Activated B cell treated with CpG ODN at 0.5 μM for 24 hours (primary cell): ENCODE results near the gene DCD. TPM values are rescaled to one million over a fixed set of nuclear protein-coding genes. Genes with fewer than 3 reads are reported as not detected.
A peak's percentile ranks its signal among the peaks of the same experiment; 100 is the strongest.
"Not testable (repeated sequence)": the region's sequence is repeated elsewhere in the genome, so short reads cannot be mapped to it uniquely, and the experiment has no call there.

Experiments used
- ATAC-seq: fragments of 200-7000 bp; cut with Tn5 transposase; one replicate; pipeline ENCODE4 v1.10.0; 2021; ENCODE audit warnings: low read depth, mild to moderate bottlenecking, moderate library complexity
- CTCF ChIA-PET: fragments of 350-600 bp; sonication (Branson Sonifier 250); formaldehyde crosslinking; loops from one replicate; lab custom pipeline; 2021; ENCODE audit warnings: antibody characterized with exemption; lab: Charles Lee
- POLR2A ChIA-PET: fragments of 350-600 bp; sonication (Branson Sonifier 250); formaldehyde crosslinking; loops from one replicate; lab custom pipeline; 2021; ENCODE audit warnings: antibody characterized with exemption; lab: Charles Lee
- DNase-seq: peaks from one replicate; pipeline ENCODE4 v3.0.0; 2022
- H3K27ac Mint-ChIP-seq: one replicate; pipeline ENCODE4 v1.8.0; 2020; ENCODE audit warnings: mixed read lengths
- H3K27me3 Mint-ChIP-seq: one replicate; pipeline ENCODE4 v1.8.0; 2021; ENCODE audit warnings: mixed read lengths
- H3K36me3 Mint-ChIP-seq: one replicate; pipeline ENCODE4 v1.8.0; 2021; ENCODE audit warnings: low read depth, mixed read lengths
- H3K4me1 Mint-ChIP-seq: one replicate; pipeline ENCODE4 v1.8.0; 2021; ENCODE audit warnings: mixed read lengths
- H3K4me3 Mint-ChIP-seq: one replicate; pipeline ENCODE4 v1.8.0; 2020; ENCODE audit warnings: mild to moderate bottlenecking, mixed read lengths
- H3K9me3 Mint-ChIP-seq: one replicate; pipeline ENCODE4 v1.8.0; 2020; ENCODE audit warnings: mixed read lengths
- CTCF ChIP-seq: fragments of 200-600 bp; IDR thresholded peaks from one replicate; pipeline ENCODE4 v1.8.0; 2022; ENCODE audit warnings: antibody characterized with exemption, mild to moderate bottlenecking
- intact Hi-C: fragments of 100-400 bp; cut with micrococcal nuclease; formaldehyde crosslinking; loops from one replicate; pipeline ENCODE4 v1.15.1; 2024
- total RNA-seq: library from RNA; stranded (reverse); gene quantifications from 2 replicates; pipeline ENCODE4 v1.2.3, GENCODE V29; 2022

The DCD gene
- total RNA-seq, 1 donor from 2014 or later: not detected

- Mint-ChIP-seq H3K4me1 (peaks cover 12% of the 10 kb centered on the region), H3K27ac (no peak overlapping the region), H3K4me3 (peak overlapping the region; percentile 17), H3K36me3 (no peaks in the 10 kb centered on the region), H3K9me3 (no peaks in the 10 kb centered on the region), H3K27me3 (peaks cover 12% of the 10 kb centered on the region)
- ChIA-PET CTCF (interaction anchor here (1.7 kb wide), 1 partner anchor 40 kb away, joined by 4 read pairs; no protein-coding TSS in a partner anchor), POLR2A (no interaction called here)
- ATAC-seq (no peak), DNase-seq (no peak)
- TF ChIP-seq CTCF: no peak
- intact Hi-C loops: no loop called here
Measured at GRCh38 chr12:54641554-54641953, 6.6 kb downstream of the DCD start.

- H3K9me3 Mint-ChIP-seq: no peaks in the 10 kb centered on the region
- H3K4me1 Mint-ChIP-seq: peaks cover 12% of the 10 kb centered on the region
- no peak for ATAC-seq
- no peaks in the 10 kb centered on the region for H3K36me3 Mint-ChIP-seq
- intact Hi-C loops: no loop called here
- peaks cover 10% of the 10 kb centered on the region for H3K27me3 Mint-ChIP-seq
- no peak for TF ChIP-seq CTCF
- DNase-seq: no peak
- H3K4me3 Mint-ChIP-seq: no peak overlapping the region
- CTCF ChIA-PET: interaction anchor here (1.7 kb wide), 1 partner anchor 40 kb away, joined by 4 read pairs; no protein-coding TSS in a partner anchor
- POLR2A ChIA-PET: no interaction called here
- H3K27ac Mint-ChIP-seq: no peak overlapping the region
Measured at GRCh38 chr12:54641089-54641488, 7.1 kb downstream of the DCD start.

- CTCF ChIA-PET, H3K9me3 Mint-ChIP-seq, DNase-seq, H3K4me3 Mint-ChIP-seq, H3K27me3 Mint-ChIP-seq, H3K27ac Mint-ChIP-seq, ATAC-seq, POLR2A ChIA-PET, intact Hi-C loops, H3K36me3 Mint-ChIP-seq: not testable (repeated sequence)
- H3K4me1 Mint-ChIP-seq: peaks cover 12% of the 10 kb centered on the region
Measured at GRCh38 chr12:54639112-54639511, 9.1 kb downstream of the DCD start.

- no peak within 1 kb of the TSS for H3K4me3 Mint-ChIP-seq
- DNase-seq (no peak), ATAC-seq (no peak)
- no peak for TF ChIP-seq CTCF
- no peaks in the 10 kb centered on the region for H3K36me3 Mint-ChIP-seq
- H3K27ac Mint-ChIP-seq: no peak within 1 kb of the TSS
- H3K4me1 Mint-ChIP-seq: no peaks in the 10 kb centered on the region
- no peaks in the 10 kb centered on the region for H3K9me3 Mint-ChIP-seq
- H3K27me3 Mint-ChIP-seq: peaks cover 18% of the 10 kb centered on the region
- ChIA-PET POLR2A (no interaction called here), CTCF (no interaction called here)
- intact Hi-C loops: no loop called here
Measured at GRCh38 chr12:54634795-54635194, 13.4 kb downstream of the DCD start, which contains the start of gene LACRT. TSS of gene LACRT (minus strand) at chr12:54634895. CDS start at chr12:54634841, 54 bp downstream.

GRCh38 chr12:54631988-54632728 lies 16.0 kb downstream of the DCD start:
- no peak overlapping the region for H3K27ac Mint-ChIP-seq
- H3K36me3 Mint-ChIP-seq: no peaks in the 10 kb centered on the region
- DNase-seq (no peak), ATAC-seq (no peak)
- no peaks in the 10 kb centered on the region for H3K4me1 Mint-ChIP-seq
- H3K9me3 Mint-ChIP-seq: peaks cover 7% of the 10 kb centered on the region
- POLR2A ChIA-PET: no interaction called here
- no peak for TF ChIP-seq CTCF
- intact Hi-C loops: no loop called here
- CTCF ChIA-PET: no interaction called here
- H3K4me3 Mint-ChIP-seq: no peak overlapping the region
- H3K27me3 Mint-ChIP-seq: peaks cover 28% of the 10 kb centered on the region
